D721Med (cell line): ENCODE data around the gene EPB41L5.
"Not testable (repeated sequence)": the region's sequence is repeated elsewhere in the genome, so short reads cannot be mapped to it uniquely, and the experiment has no call there.

Experiments
- DNase-seq: peaks from one replicate; pipeline ENCODE4 v3.0.0; 2011; ENCODE audit warnings: low spot score; ENCODE audit not compliant: insufficient read length
- FAIRE-seq: peaks from 2 replicates; lab custom pipeline; 2011; peaks lifted over from hg19 to GRCh38; lab: Jason Lieb, UNC
- TF ChIP-seq, protein P1 (sequence below): IDR thresholded peaks from 2 replicates; pipeline ENCODE4 v1.5.1; 2012; ENCODE audit warnings: mild to moderate bottlenecking, control low read depth; ENCODE audit not compliant: insufficient read depth; ENCODE audit errors: missing control alignments

EPB41L5 gene

DNA sequence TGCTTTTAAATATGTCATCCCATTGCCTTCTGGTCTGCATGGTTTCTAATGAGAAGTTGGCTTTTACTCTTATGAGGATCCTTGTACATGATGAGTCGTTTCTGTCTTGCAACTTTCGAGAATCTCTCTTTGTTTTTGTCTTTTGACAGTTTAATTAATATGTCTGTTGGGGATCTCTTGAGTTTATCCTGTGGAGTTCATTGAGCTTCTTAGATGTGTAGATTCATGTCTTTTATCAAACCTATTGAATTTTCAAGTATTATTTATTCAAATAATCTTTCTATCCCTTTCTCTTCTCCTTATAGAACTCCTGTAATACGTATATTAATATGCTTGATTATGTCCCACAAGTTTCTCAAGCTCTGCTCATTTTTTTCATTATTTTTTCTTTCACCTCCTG lies 142.4 kb downstream of the EPB41L5 start:
- DNase-seq (no peak), FAIRE-seq (no peak)
- TF ChIP-seq, protein P1, sequence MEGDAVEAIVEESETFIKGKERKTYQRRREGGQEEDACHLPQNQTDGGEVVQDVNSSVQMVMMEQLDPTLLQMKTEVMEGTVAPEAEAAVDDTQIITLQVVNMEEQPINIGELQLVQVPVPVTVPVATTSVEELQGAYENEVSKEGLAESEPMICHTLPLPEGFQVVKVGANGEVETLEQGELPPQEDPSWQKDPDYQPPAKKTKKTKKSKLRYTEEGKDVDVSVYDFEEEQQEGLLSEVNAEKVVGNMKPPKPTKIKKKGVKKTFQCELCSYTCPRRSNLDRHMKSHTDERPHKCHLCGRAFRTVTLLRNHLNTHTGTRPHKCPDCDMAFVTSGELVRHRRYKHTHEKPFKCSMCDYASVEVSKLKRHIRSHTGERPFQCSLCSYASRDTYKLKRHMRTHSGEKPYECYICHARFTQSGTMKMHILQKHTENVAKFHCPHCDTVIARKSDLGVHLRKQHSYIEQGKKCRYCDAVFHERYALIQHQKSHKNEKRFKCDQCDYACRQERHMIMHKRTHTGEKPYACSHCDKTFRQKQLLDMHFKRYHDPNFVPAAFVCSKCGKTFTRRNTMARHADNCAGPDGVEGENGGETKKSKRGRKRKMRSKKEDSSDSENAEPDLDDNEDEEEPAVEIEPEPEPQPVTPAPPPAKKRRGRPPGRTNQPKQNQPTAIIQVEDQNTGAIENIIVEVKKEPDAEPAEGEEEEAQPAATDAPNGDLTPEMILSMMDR: no peak

DNA sequence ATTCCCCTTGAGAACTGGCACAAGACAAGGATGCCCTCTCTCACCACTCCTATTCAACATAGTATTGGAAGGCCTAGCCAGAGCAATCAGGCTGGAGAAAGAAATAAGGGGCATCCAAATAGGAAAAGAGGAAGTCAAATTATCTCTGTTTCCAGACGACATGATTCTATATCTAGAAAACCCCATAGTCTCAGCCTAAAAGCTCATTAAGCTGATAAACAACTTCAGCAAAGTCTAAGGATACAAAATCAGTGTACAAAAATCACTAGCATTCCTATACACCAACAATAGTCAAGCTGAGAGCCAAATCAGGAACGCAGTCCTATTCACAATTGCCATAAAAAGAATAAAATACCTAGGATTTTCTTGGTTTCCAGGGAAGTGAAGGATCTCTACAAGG lies 145.8 kb downstream of the EPB41L5 start:
- not testable (repeated sequence) for FAIRE-seq, DNase-seq

DNA sequence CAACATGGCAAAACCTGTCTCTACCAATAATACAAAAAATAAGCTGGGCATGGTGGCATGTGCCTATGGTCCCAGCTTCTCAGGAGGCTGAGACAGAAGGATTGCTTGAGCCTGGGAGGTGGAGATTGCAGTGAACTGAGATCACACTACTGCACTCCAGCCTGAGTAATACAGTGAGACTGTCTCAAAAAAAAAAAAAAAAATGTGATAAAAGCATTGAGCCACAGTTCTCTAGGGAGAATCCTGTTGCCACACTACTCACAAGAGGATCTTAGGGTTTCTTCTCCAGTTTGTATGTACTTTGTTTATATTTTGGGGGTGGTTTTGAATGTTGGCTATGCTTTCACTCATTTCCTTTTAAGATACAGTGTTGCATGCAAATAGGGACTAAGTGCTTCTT lies 148.3 kb downstream of the EPB41L5 start:
- TF ChIP-seq, protein P1: no peak
- FAIRE-seq: no peak
- DNase-seq: no peak

DNA sequence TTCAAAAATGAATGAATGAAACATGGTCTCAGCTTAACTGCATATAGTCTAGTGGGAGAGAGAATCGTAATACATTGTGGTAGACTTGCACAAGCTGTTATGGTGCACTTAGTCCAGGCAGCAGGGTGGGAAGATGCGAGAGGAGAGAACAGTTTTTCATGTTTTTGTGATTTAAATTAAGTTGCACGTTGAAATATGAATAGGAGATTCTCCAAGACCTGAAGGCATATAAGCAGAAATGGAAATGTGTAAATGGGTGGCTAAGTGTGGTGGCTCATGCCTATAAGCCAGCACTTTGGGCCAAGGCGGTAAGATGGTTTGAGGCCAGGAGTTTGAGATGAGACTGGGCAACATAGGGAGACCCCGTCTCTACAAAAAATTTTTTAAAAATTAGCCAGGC lies 149.8 kb downstream of the EPB41L5 start:
- TF ChIP-seq, protein P1: no peak
- FAIRE-seq (no peak), DNase-seq (no peak)

DNA sequence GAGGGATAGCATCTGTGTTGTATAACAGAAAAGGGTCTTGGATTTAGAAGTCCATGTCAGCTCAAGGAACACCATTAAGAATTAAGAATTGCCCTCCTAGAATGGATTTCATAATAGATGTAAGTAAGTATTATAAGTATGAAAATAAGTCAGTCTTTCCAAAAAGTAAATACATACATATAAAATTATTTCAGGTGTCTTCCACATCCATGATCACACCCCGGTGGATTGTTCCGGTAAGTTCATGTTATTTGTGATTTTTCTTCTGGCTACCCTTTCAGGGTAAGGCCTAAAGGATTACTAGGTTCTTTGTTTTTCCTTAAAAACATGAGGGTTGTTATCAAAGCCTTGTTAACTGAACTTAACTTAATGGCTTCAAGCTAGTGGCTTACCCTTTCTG lies 154.4 kb downstream of the EPB41L5 start:
- FAIRE-seq (no peak), DNase-seq (no peak)
- TF ChIP-seq, protein P1: no peak

DNA sequence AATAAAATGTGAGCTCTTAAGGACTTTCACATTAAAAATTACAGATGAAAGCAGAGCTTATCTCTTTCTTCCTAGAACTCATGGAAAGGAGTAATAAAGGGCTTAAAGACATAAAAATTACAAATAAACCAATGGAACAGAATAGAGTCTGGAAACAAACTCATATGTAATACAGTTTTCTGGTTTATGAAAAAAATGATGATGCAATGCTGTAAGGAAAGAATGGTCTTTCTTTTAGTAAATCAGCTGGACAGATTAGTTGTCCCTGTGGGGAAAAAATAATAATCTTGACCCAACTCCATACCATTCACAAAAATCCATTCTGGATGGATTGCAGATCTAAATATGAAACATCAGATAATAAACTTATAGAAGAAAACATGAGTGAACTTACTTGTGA lies 156.1 kb downstream of the EPB41L5 start:
- FAIRE-seq (no peak), DNase-seq (no peak)
- TF ChIP-seq, protein P1: no peak

DNA sequence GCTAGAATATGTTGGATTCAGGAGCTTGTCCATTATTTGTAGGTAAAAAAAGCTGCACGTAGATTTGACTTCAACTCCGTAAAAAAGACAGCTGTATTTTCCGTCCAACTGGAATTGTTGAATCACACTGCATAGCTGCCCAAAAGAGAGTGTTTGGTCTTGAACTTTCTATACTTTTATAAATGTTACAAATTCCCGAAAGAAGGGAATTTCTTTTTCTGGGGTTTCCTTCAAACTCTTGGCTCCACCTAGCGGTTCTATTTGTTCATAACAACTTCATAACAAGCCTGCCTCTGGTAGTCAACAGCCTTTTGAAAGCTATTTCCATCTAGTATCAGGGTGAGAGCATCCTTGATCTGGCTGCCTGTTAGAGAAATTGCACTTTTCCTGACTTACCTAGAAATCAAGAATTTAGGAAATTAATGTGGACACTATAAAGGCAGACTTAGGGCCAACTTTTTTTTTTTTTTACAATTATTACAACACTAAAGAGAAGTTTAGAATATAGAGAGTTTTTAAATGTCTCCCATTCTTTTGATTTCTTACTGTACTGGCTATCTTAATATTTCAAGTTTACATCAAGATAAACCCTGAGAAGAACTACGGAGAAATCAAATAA lies 162.2 kb downstream of the EPB41L5 start:
- FAIRE-seq: no peak
- TF ChIP-seq, protein P1: peak; percentile 72

More for the DNA sequence above, 162.2 kb downstream of the EPB41L5 start:
- peak; percentile 48 for DNase-seq
